ENCODE data around the gene FRMD4A. TPM values are rescaled to one million over a fixed set of nuclear protein-coding genes. Genes with fewer than 3 reads are reported as not detected.
"Not testable (repeated sequence)": the region's sequence is repeated elsewhere in the genome, so short reads cannot be mapped to it uniquely, and the experiment has no call there.

Gene FRMD4A
- polyA plus RNA-seq, 4 donors: 73.7 to 101 (median 85.3) TPM

- DNase-seq (ENCODE audit: low read depth in 4 of 4, low spot score in 2 of 4): no peak
Measured at GRCh38 chr10:14158575-14158974, 172.1 kb downstream of the FRMD4A start.

DNA sequence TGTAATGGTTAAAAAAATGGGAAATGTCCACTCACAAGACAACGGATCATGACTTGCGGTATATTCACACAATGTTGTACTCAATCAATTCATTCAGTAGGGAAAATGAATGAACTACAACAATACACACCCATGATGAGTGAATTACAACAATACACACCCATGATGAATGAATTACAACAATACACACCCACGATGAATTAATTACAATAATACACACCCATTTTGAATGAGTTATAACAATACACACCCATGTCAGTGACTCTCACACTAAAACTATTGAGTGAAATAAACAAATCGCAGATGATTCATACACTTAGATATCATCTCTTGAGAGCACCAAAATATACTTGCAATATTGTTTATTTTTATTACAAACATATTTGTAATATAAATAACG, 174.6 kb downstream of the FRMD4A start:
- DNase-seq (ENCODE audit: low read depth in 4 of 4, low spot score in 2 of 4): no peak

GRCh38 chr10:14153570-14154055, 177.1 kb downstream of the FRMD4A start:
- DNase-seq (ENCODE audit: low read depth in 4 of 4, low spot score in 2 of 4): no peak

DNA sequence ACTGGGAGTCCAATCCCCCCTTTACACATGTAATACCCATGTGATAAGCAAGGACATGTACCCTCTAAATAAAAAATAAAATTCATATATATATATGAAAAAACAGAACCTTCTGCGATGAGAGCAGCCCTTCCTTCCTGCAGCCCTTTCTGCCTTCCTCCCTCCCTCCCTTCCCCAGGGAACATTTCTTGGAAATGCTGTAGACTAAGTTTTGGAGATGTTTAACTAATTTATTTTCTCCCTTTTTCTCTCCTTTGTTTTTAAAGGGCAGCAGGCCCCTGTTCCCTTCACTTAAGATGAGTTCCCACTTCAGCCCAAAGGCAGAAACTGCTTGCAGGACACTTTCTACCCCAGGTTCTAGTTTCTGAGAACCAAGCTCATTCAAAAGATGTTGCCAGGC, 179.2 kb downstream of the FRMD4A start:
- DNase-seq (ENCODE audit: low read depth in 4 of 4, low spot score in 2 of 4): no peak

- DNase-seq (ENCODE audit: low read depth in 4 of 4, low spot score in 2 of 4): no peak
Measured at GRCh38 chr10:14150526-14150925, 180.2 kb downstream of the FRMD4A start.

DNA sequence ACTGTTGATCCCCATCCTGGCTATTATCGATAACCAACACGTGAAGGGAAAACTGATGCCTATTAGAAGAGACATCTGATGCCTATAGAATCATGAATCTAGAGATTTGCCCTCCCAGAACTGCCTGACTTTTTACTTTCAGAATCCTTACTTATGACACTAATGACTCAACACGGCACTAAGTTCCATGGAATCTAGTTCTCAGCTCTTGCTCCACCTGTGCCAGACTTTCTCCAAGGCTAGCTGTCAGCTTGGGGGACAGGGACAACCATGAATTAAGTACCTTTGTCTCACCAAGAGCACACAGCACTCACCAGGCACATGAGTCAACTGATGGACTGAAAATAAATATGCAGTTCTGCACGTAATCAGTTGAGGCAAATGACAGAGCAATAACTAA, 184.2 kb downstream of the FRMD4A start:
- no peak for DNase-seq (ENCODE audit: low read depth in 4 of 4, low spot score in 2 of 4)

GRCh38 chr10:14146025-14146424, 184.7 kb downstream of the FRMD4A start:
- DNase-seq (ENCODE audit: low read depth in 4 of 4, low spot score in 2 of 4): no peak

DNA sequence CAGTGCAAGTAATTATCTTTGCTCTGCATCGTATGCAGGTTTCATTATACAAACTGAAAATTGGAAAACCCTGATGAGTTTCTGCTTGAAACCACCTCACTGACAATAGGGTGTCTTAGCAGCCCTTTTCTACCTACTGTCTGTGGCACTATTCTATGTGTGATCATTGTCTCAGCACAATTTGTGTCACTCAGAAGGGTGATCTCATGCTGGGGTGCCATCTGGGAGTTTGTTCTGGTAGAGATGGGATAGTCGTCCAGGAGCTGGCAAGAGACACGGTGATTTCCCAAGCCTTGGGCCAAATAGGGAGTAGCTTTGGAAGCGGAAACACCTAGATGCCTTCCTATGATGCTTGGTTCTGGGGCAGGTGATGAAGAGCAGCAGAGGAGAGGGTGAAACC, 186.3 kb downstream of the FRMD4A start:
- DNase-seq (ENCODE audit: low read depth in 4 of 4, low spot score in 2 of 4): no peak

- DNase-seq (ENCODE audit: low read depth in 4 of 4, low spot score in 2 of 4): no peak
Measured at GRCh38 chr10:14142606-14143250, 188.0 kb downstream of the FRMD4A start.

DNA sequence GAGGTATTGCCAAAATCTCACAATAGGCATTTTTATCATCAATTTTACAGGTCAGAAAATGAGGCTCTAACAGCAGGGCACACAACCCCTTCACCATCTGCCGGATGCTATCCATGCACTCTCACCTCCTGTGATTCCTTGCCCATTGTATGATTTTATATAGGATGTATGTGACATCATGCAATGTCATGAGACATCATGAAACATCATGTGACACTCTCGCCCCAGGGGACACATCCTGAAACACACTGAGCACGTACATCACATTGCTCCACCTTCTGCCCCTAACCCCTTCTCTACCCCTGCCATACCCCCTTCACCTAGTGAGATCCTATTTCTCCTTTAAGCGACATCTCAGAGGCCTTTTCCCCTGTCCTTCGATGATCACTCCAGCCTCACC, 189.4 kb downstream of the FRMD4A start:
- DNase-seq (ENCODE audit: low read depth in 4 of 4, low spot score in 2 of 4): no peak

GRCh38 chr10:14137391-14137790, 193.3 kb downstream of the FRMD4A start:
- DNase-seq (ENCODE audit: low read depth in 4 of 4, low spot score in 2 of 4): no peak

DNA sequence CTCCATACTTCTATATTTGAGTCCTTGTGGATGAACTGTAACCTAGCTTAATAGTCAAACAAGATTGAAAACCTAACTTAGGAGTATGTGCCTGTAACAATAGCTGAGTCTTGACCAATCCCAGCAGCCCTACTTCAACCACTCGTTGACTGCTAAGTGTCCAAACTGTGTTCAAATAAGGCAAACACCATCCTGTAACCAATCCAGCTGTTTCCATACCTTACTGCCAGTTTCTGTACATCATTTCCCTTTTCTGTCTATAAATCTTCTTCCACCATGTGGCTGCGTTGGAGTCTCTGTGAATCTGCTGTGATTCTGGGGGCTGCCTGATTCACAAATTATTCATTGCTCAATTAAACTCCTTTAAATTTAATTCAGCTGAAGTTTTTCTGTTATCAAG, 195.5 kb downstream of the FRMD4A start:
- not testable (repeated sequence) for DNase-seq (ENCODE audit: low read depth in 4 of 4, low spot score in 2 of 4)

DNA sequence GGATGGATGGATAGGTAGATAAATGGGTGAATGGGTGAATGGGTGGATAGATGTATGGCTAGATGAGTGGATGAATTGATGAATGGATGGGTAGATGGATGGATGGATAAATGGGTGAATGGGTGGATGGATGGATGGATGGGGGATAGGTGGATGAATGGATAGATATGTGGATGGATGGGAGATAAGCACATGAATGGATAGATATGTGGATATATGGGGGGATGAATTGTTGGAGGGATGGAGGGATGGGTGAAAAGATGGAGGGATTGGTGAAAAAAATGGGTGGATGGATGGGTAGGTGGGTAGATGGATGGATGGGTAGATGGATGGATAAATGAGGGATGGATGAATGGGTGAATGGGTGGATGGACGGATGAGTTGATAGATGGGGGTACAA, 196.4 kb downstream of the FRMD4A start:
- no peak for DNase-seq (ENCODE audit: low read depth in 4 of 4, low spot score in 2 of 4)

DNA sequence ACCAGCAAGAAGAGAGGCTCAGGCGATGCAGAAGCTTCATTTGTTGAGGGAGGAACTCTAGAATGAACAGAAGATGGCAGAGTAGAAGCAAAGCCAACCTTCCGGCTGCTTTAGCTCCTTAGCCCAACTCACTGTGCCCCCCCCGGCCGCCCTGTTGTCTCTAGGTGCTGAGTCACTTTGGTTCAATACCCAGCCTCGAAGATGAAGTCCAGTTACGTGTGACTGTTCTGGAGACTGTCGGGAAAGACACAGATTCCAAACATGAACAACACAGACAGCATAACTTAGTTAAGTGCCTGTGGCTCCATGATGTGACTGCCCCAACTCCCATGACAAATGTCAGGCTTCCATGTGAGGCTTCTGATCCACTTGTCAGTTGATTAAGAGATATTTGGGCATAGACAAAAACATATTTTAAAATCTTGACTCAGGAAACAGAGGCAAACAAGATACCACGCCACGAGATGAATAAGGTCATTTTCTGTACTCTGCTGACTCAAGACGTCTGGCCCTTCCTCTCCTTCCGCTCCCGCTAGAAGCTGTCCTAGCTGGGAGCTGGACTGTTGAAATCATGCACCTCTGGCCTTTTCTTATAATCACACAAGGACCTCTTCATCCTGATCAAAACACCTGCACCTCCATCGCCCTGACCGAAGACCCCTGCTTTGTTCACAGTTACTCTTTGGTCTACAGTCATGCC, 199.3 kb downstream of the FRMD4A start:
- DNase-seq (ENCODE audit: low read depth in 4 of 4, low spot score in 2 of 4): no peak

DNA sequence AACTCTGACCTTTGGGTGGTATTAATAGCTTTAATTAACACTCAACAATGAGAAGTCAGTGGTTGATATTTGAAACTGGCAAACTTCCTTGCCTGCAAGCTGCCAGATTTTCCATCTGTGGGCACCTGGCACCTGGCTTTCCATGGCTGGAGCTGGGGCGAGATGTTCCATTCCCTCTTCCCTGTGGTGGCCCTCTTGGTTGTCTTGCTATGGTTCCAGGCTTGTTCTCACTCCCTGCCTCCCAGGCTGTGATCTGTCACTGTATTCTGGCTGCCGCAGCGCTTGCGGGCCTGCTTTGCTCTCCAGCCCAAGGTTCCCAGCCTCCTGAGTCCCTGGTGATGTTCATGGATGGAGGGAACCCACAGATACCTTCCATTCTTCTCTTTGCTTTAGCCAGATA, 201.0 kb downstream of the FRMD4A start:
- no peak for DNase-seq (ENCODE audit: low read depth in 4 of 4, low spot score in 2 of 4)

DNA sequence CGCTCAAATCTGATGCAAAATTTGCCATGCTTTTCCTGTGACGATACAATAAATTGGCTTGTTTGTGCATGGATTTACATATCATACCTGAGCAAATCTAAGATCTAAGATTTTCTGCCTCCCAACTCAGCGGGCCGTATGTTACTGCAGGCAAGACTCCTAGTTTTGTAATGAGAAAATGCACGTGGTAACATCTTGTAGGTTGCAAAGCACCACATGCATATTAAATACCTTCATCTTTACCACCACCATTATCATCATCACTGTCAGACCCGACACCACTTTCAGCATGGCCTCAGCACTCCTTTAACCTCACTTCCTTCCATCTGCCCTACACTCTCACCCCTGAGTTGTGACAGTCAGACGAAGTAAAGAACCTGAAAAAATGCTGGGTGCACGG, 202.2 kb downstream of the FRMD4A start:
- DNase-seq (ENCODE audit: low read depth in 4 of 4, low spot score in 2 of 4): no peak

- no peak for DNase-seq (ENCODE audit: low read depth in 4 of 4, low spot score in 2 of 4)
Measured at GRCh38 chr10:14126697-14127440, 203.9 kb downstream of the FRMD4A start.

DNA sequence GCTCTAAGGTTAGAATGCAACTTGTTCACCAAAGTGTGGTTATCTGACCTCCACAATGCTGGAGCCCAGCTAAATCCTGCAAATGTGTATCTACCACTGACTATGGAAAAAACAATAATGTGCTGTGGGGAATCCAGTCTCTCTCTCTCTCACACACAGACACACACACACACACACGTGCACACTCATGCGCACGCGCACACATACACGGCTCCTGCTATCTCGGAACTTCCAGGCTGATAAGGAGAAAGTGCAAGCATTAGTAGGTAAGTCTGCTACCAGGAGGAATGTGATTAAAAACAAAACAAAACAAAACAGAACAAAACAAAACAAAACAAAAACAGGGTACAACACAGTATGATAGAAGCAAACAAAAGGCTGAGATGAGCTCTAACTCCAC, 205.2 kb downstream of the FRMD4A start:
- no peak for DNase-seq (ENCODE audit: low read depth in 4 of 4, low spot score in 2 of 4)

GRCh38 chr10:14124941-14125340, 205.8 kb downstream of the FRMD4A start:
- peak in 1 of 4 donors; percentile 3 for DNase-seq (ENCODE audit: low read depth in 4 of 4, low spot score in 2 of 4)

- no peak for DNase-seq (ENCODE audit: low read depth in 4 of 4, low spot score in 2 of 4)
Measured at GRCh38 chr10:14123139-14123538, 207.6 kb downstream of the FRMD4A start.

- no peak for DNase-seq (ENCODE audit: low read depth in 4 of 4, low spot score in 2 of 4)
Measured at GRCh38 chr10:14120812-14121211, 209.9 kb downstream of the FRMD4A start.

DNA sequence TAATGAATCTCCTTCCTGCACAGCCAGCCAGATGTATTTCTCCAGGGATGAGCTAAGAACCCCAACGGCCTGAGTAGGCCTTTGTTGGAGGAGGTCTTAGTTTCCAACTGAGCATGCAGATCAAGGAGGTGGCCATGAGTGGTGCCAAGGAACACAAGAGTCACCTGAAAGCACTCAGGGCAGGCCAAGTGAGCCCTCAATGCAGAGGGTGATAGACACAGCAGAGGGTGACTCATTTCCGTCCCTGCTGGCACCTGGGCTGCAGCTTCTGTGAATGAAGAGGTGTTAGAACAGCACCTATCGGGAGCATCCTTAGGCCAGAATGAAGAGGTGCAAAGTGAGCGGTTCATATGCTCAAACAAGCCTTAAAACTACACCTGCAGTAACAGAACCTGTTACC, 211.8 kb downstream of the FRMD4A start:
- DNase-seq (ENCODE audit: low read depth in 4 of 4, low spot score in 2 of 4): no peak
